Chondrocyte (in vitro differentiated cells): Measurements from ENCODE around the gene HOGA1. TPM values are rescaled to one million over a fixed set of nuclear protein-coding genes. Genes with fewer than 3 reads are reported as not detected.

Experiments
- DNase-seq: peaks from one replicate; pipeline ENCODE4 v3.0.0; 2021; ENCODE audit warnings: mixed read lengths, low spot score
- H3K27ac Mint-ChIP-seq: one replicate; pipeline ENCODE4 v1.8.0; 2021; ENCODE audit warnings: mild to moderate bottlenecking, moderate library complexity, mixed read lengths; ENCODE audit not compliant: unreplicated experiment
- H3K27me3 Mint-ChIP-seq: 2 replicates; pipeline ENCODE4 v1.8.0; 2021; ENCODE audit warnings: low read depth, mixed read lengths
- H3K36me3 Mint-ChIP-seq: 2 replicates; pipeline ENCODE4 v1.8.0; 2021; ENCODE audit warnings: low read depth, mixed read lengths
- H3K4me1 Mint-ChIP-seq: 2 replicates; pipeline ENCODE4 v1.8.0; 2021; ENCODE audit warnings: low read depth, mild to moderate bottlenecking, mixed read lengths
- H3K4me3 Mint-ChIP-seq: one replicate; pipeline ENCODE4 v1.8.0; 2021; ENCODE audit warnings: mild to moderate bottlenecking, moderate library complexity, mixed read lengths; ENCODE audit not compliant: unreplicated experiment
- H3K9me3 Mint-ChIP-seq: 2 replicates; pipeline ENCODE4 v1.8.0; 2021; ENCODE audit warnings: low read depth, mixed read lengths
- total RNA-seq: library from RNA; stranded (reverse); gene quantifications from 3 replicates; pipeline ENCODE4 v1.2.1, GENCODE V29; 2021
- TF ChIP-seq, protein P1 (sequence below): fragments of 200-600 bp; sonication (generic); IDR thresholded peaks from 2 replicates; pipeline ENCODE4 v1.5.0; 2021; ENCODE audit warnings: antibody characterized with exemption, mild to moderate bottlenecking, moderate library complexity

HOGA1 gene
- total RNA-seq, 1 donor from 2014 or later = 0.12 TPM

DNA sequence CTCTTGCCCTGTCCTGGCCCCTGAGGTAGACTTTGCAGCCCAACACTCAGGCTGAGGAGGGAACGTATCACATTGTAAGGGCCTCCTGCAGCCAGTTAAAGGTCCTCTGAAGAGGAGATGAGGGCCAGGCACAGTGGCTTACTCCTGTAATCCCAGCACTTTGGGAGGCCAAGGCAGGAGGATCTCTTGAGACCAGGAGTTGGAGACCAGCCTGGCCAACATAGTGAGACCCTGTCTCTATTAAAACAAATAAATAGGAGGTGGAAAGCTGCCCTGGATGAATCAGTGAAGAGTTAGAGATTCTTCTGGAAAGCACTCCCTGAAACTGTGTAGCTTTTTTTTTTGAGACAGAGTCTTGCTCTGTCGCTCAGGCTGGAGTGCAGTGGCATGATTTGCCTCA is 3.0 kb downstream of the HOGA1 start:
- peak; percentile 10 for DNase-seq
- Mint-ChIP-seq H3K27ac (no peak overlapping the region), H3K9me3 (no peaks in the 10 kb centered on the region), H3K36me3 (no peaks in the 10 kb centered on the region), H3K4me3 (no peak overlapping the region), H3K27me3 (no peaks in the 10 kb centered on the region), H3K4me1 (peaks cover 6% of the 10 kb centered on the region)
- TF ChIP-seq, protein P1, sequence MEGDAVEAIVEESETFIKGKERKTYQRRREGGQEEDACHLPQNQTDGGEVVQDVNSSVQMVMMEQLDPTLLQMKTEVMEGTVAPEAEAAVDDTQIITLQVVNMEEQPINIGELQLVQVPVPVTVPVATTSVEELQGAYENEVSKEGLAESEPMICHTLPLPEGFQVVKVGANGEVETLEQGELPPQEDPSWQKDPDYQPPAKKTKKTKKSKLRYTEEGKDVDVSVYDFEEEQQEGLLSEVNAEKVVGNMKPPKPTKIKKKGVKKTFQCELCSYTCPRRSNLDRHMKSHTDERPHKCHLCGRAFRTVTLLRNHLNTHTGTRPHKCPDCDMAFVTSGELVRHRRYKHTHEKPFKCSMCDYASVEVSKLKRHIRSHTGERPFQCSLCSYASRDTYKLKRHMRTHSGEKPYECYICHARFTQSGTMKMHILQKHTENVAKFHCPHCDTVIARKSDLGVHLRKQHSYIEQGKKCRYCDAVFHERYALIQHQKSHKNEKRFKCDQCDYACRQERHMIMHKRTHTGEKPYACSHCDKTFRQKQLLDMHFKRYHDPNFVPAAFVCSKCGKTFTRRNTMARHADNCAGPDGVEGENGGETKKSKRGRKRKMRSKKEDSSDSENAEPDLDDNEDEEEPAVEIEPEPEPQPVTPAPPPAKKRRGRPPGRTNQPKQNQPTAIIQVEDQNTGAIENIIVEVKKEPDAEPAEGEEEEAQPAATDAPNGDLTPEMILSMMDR = no peak

DNA sequence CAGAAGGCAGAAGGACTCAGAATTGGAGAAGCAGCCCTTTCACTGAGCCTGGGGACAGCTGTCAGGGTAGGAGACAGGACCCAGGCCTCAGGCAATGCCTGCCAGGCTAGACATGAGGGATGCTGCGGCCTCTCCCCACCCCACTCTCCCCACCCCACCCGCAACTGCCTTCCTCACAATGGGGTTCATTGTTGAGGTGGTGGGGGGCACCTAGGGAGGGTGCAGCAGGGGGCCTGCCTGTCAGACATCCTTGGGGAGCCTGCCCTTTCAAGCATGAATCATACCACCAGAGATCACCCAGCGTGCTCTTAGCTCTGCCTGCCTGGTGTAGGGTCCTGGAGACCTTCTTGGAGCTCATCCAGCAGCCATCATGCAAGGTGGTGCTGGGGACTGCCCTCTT is 5.3 kb downstream of the HOGA1 start, which contains the start of gene C10orf62:
Gene C10orf62, plus strand, starts transcription at position 243 of the 400 bp plus-strand sequence. CDS start 177 bp downstream, outside the sequence.
- TF ChIP-seq, protein P1 = no peak
- Mint-ChIP-seq H3K36me3 (no peaks in the 10 kb centered on the region), H3K27me3 (no peaks in the 10 kb centered on the region), H3K9me3 (no peaks in the 10 kb centered on the region), H3K27ac (no peak within 1 kb of the TSS), H3K4me1 (peaks cover 15% of the 10 kb centered on the region), H3K4me3 (no peak within 1 kb of the TSS)
- DNase-seq = no peak

DNA sequence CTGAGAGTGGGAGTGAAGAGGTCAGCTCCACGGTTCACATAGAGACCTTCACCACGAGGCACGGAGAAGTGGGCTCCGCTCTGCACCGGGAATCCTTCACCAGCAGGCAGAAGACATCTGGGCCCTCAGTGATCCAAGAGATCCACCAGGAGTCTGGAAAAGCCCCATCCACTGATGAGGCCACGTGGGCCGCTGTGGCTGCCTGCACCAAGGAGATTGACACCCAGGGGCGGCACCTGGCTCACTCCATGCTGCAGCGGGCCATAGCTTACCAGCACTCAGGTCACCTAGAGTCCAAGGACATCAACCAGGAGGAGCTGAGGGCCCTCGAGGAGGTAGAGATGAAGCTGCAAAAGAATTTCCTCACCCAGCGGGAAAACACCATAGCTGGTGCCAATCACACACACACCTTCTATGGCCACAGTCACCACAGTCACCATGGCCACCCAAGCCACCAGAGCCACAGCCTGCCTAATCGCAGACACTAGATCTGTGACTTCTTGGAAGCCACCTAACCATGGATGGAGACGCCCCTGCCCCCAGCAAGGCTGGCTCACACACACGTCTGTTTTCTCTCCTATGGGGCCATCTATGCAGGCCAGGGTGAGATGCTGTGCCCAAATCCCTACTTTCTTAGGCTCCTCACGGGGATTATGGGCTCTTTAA is 6.0 kb downstream of the HOGA1 start:
- H3K36me3 Mint-ChIP-seq = no peaks in the 10 kb centered on the region
- no peak for DNase-seq

DNA sequence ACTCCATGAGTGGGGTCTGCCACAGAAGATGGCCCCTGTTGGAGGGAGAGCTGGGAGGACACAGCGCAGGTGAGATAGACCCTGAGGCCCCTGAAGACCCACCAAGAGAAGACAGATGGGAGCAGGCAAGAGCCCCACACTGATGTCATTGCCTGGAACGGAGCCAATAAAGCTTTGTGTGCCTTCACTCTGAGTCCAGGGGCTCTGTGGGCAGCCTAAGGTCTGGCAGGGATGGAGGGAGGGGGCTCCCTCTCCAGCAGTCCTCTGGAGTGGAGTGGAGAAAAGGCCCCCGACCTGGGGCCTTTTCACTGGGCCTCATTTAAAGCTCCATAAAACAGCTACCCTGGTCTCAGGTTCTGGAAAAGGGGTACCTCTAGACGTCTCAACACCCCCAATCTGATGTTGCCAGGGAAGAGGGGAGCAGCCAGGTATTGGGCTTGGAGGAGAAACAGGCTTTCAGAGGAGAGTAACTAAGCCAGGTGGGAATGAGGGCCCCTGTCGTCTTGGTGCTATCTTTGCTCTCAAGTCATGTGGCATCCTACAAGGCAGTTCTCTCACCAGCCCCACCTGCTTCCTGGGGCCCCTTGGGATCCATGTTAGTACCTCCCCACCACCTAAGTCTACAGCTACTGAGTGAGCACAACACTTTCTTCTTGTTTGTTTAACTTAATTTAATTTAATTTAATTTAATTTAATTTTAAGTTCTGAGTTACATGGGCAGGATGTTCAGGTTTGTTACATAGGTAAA is 6.7 kb downstream of the HOGA1 start:
- Mint-ChIP-seq H3K27me3 (no peaks in the 10 kb centered on the region), H3K4me1 (peaks cover 26% of the 10 kb centered on the region), H3K27ac (no peak overlapping the region), H3K9me3 (no peaks in the 10 kb centered on the region), H3K36me3 (no peaks in the 10 kb centered on the region), H3K4me3 (no peak overlapping the region)
- no peak for DNase-seq
- TF ChIP-seq, protein P1 = no peak

More for the DNA sequence above, 6.0 kb downstream of the HOGA1 start:
- H3K27me3 Mint-ChIP-seq = no peaks in the 10 kb centered on the region
- H3K4me3 Mint-ChIP-seq = no peak overlapping the region
- no peaks in the 10 kb centered on the region for H3K9me3 Mint-ChIP-seq
- TF ChIP-seq, protein P1 = no peak
- peaks cover 22% of the 10 kb centered on the region for H3K4me1 Mint-ChIP-seq
- H3K27ac Mint-ChIP-seq = no peak overlapping the region

DNA sequence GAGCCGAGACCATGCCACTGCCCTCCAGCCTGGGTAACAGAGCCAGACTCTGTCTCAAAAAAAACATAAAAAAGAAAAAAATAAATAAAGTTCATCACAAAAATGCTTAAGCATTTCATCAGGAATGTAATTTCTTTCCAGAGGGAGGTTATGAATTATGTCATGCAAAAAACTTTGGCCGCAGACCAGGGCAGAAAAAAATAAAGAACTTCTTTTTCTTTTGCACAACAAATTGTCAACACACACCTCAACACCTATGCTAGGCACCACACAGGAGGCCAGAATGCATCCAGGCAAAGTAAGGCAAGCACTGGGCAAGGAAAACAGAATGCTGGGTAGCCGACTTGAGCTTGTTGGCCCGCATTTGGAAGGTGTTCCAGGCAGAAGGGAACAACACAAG is 9.2 kb downstream of the HOGA1 start:
- peaks cover 49% of the 10 kb centered on the region for H3K4me1 Mint-ChIP-seq
- no peak for DNase-seq
- TF ChIP-seq, protein P1 = no peak

More for the DNA sequence above, 9.2 kb downstream of the HOGA1 start:
- Mint-ChIP-seq H3K4me3 (no peak overlapping the region), H3K36me3 (no peaks in the 10 kb centered on the region), H3K9me3 (no peaks in the 10 kb centered on the region), H3K27me3 (no peaks in the 10 kb centered on the region), H3K27ac (peak overlapping the region; percentile 86)
